H1 (cell line): ENCODE data around the gene CCDC120. TPM values are rescaled to one million over a fixed set of nuclear protein-coding genes. Genes with fewer than 3 reads are reported as not detected.

Experiments used
- CTCF ChIA-PET: fragments of 300-600 bp; sonication (Branson Sonifier 250); formaldehyde crosslinking; loops from one replicate; lab custom pipeline; 2021; ENCODE audit not compliant: partially characterized antibody; lab: Charles Lee
- POLR2A ChIA-PET: fragments of 300-600 bp; sonication (Branson Sonifier 250); formaldehyde crosslinking; loops from one replicate; lab custom pipeline; 2021; ENCODE audit warnings: inconsistent platforms; ENCODE audit not compliant: partially characterized antibody; lab: Charles Lee
- DNase-seq, 2 experiments: peaks; one replicate each; pipeline versions ENCODE4 v3.0.0 to v3.0.0-alpha.2; 2010 to 2022; ENCODE audit warnings: low spot score in 2 of 2, low read depth in 1 of 2, mixed read lengths in 1 of 2
- FAIRE-seq: peaks from 2 replicates; lab custom pipeline; 2011; peaks lifted over from hg19 to GRCh38; lab: Jason Lieb, UNC
- H2AFZ ChIP-seq: 2 replicates; pipeline ENCODE4 v1.8.1; 2012; ENCODE audit warnings: low read length, inconsistent platforms
- H2AK5ac ChIP-seq: 2 replicates; pipeline ENCODE4 v1.6.1; 2013; ENCODE audit warnings: low read depth, low read length
- H2BK120ac ChIP-seq: replicated peaks from 2 replicates; pipeline ENCODE3; 2013; ENCODE audit warnings: low read depth, low read length, inconsistent platforms
- H2BK12ac ChIP-seq: 2 replicates; pipeline ENCODE4 v1.6.1; 2013; ENCODE audit warnings: low read depth, low read length
- H2BK15ac ChIP-seq: 2 replicates; pipeline ENCODE4 v1.6.1; 2013; ENCODE audit warnings: low read length
- H2BK20ac ChIP-seq: 2 replicates; pipeline ENCODE4 v1.6.1; 2013; ENCODE audit warnings: low read length
- H2BK5ac ChIP-seq: 2 replicates; pipeline ENCODE4 v1.6.1; 2013; ENCODE audit warnings: low read depth, low read length
- H3K14ac ChIP-seq: 2 replicates; pipeline ENCODE4 v1.6.1; 2013; ENCODE audit warnings: inconsistent platforms; ENCODE audit not compliant: insufficient read length
- H3K18ac ChIP-seq: 2 replicates; pipeline ENCODE4 v1.6.1; 2013; ENCODE audit warnings: low read length; ENCODE audit errors: extremely low read depth
- H3K23ac ChIP-seq: 2 replicates; pipeline ENCODE4 v1.6.1; 2013; ENCODE audit warnings: inconsistent platforms; ENCODE audit not compliant: insufficient read length
- H3K23me2 ChIP-seq: 2 replicates; pipeline ENCODE4 v1.6.1; 2013; ENCODE audit warnings: low read depth, low read length
- H3K27ac ChIP-seq: 2 replicates; pipeline ENCODE4 v1.6.1; 2011; ENCODE audit warnings: low read depth, low read length, inconsistent platforms
- H3K27me3 ChIP-seq, 4 experiments: replicated peaks in 1 of 4; 1 replicate in 1 of 4; 2 replicates in 3 of 4; pipeline versions ENCODE4 v1.6.1 to v1.8.1; 2011 to 2013; ENCODE audit warnings: low read length in 3 of 4, mild to moderate bottlenecking in 3 of 4, inconsistent platforms in 2 of 4, mixed read lengths in 2 of 4, moderate library complexity in 1 of 4; ENCODE audit not compliant: control insufficient read depth in 3 of 4, insufficient read depth in 3 of 4; ENCODE audit errors: extremely low read depth in 1 of 4
- H3K36me3 ChIP-seq, 4 experiments: 2 replicates each; pipeline versions ENCODE4 v1.6.1 to v1.8.1; 2011 to 2013; ENCODE audit warnings: mild to moderate bottlenecking in 4 of 4, low read length in 3 of 4, moderate library complexity in 2 of 4, control low read depth in 1 of 4, inconsistent platforms in 1 of 4; ENCODE audit not compliant: insufficient read depth in 4 of 4, control insufficient read depth in 2 of 4
- H3K4ac ChIP-seq: replicated peaks from 2 replicates; pipeline ENCODE3; 2013; ENCODE audit warnings: low read length, low read depth, mixed read lengths, inconsistent platforms; ENCODE audit not compliant: insufficient read length
- H3K4me1 ChIP-seq, 4 experiments: replicated peaks in 1 of 4; 1 replicate in 1 of 4; 2 replicates in 3 of 4; pipeline versions ENCODE4 v1.6.1 to v1.8.1; 2011 to 2013; ENCODE audit warnings: low read length in 3 of 4, inconsistent platforms in 2 of 4, mixed read lengths in 1 of 4; ENCODE audit not compliant: insufficient read depth in 4 of 4, control insufficient read depth in 3 of 4
- H3K4me2 ChIP-seq, 2 experiments: 2 replicates each; pipeline versions ENCODE4 v1.6.1 to v1.8.1; 2011 to 2013; ENCODE audit warnings: low read depth in 2 of 2, low read length in 2 of 2, control low read depth in 1 of 2, inconsistent platforms in 1 of 2, mild to moderate bottlenecking in 1 of 2; ENCODE audit not compliant: insufficient read depth in 1 of 2
- H3K4me3 ChIP-seq, 4 experiments: fragments of 200-600, 300-600 bp in 1 of 4; sonication (generic), shearing (Covaris generic), sonication (Bioruptor Twin) in 1 of 4; 2 replicates each; pipeline versions ENCODE4 v1.5.1 to v1.8.1; 2011 to 2016; ENCODE audit warnings: low read length in 4 of 4, low read depth in 3 of 4, control low read depth in 2 of 4, inconsistent platforms in 2 of 4, mild to moderate bottlenecking in 2 of 4, mixed read lengths in 1 of 4, moderate library complexity in 1 of 4; ENCODE audit not compliant: insufficient read depth in 2 of 4; ENCODE audit errors: extremely low read depth in 1 of 4
- H3K56ac ChIP-seq: replicated peaks from 2 replicates; pipeline ENCODE3; 2013; ENCODE audit warnings: low read depth, mild to moderate bottlenecking, mixed read lengths, low read length, inconsistent platforms; ENCODE audit not compliant: insufficient read length
- H3K79me1 ChIP-seq: 2 replicates; pipeline ENCODE4 v1.6.1; 2013; ENCODE audit warnings: low read depth, low read length, control low read depth
- H3K79me2 ChIP-seq, 2 experiments: 2 replicates each; pipeline versions ENCODE4 v1.6.1 to v1.8.1; 2012 to 2013; ENCODE audit warnings: low read length in 2 of 2, mild to moderate bottlenecking in 2 of 2, inconsistent platforms in 1 of 2; ENCODE audit not compliant: insufficient read depth in 2 of 2, control insufficient read depth in 1 of 2
- H3K9ac ChIP-seq, 4 experiments: replicated peaks in 1 of 4; 1 replicate in 1 of 4; 2 replicates in 3 of 4; pipeline versions ENCODE4 v1.6.1 to v1.8.1; 2011 to 2013; ENCODE audit warnings: low read depth in 3 of 4, low read length in 3 of 4, control low read depth in 2 of 4, mild to moderate bottlenecking in 2 of 4, moderate library complexity in 2 of 4, inconsistent platforms in 1 of 4; ENCODE audit errors: extremely low read depth in 1 of 4
- H3K9me3 ChIP-seq, 2 experiments: 2 replicates each; pipeline versions ENCODE4 v1.6.1 to v1.8.1; 2012 to 2013; ENCODE audit warnings: mild to moderate bottlenecking in 2 of 2, moderate library complexity in 2 of 2, control low read depth in 1 of 2, inconsistent platforms in 1 of 2, low read depth in 1 of 2, low read length in 1 of 2, mixed read lengths in 1 of 2; ENCODE audit not compliant: insufficient read depth in 2 of 2
- H4K20me1 ChIP-seq, 2 experiments: replicated peaks in 1 of 2; 2 replicates each; pipeline versions ENCODE3 to v1.8.1; 2011 to 2013; ENCODE audit warnings: inconsistent platforms in 2 of 2, low read length in 2 of 2, mild to moderate bottlenecking in 1 of 2; ENCODE audit not compliant: insufficient read depth in 2 of 2, control insufficient read depth in 1 of 2
- H4K5ac ChIP-seq: 2 replicates; pipeline ENCODE4 v1.6.1; 2013; ENCODE audit warnings: low read length, low read depth, mixed read lengths, inconsistent platforms; ENCODE audit not compliant: insufficient read length
- H4K8ac ChIP-seq: 2 replicates; pipeline ENCODE4 v1.8.0; 2013; ENCODE audit warnings: mild to moderate bottlenecking, moderate library complexity, low read length, inconsistent platforms; ENCODE audit not compliant: insufficient read depth; ENCODE audit errors: extremely low read depth
- H4K91ac ChIP-seq: replicated peaks from 2 replicates; pipeline ENCODE3; 2013; ENCODE audit warnings: low read length, mixed read lengths, inconsistent platforms; ENCODE audit not compliant: insufficient read length
- CBX5 ChIP-seq: fragments of 300-800, 300-1000 bp; sonication (generic); IDR thresholded peaks from 2 replicates; pipeline ENCODE4 v1.7.1; 2016; ENCODE audit warnings: antibody characterized with exemption, low read length, low read depth
- CTBP2 ChIP-seq: IDR thresholded peaks from 2 replicates; pipeline ENCODE4 v1.7.0; 2011; ENCODE audit warnings: borderline replicate concordance, mild to moderate bottlenecking, moderate library complexity, mixed read lengths, low read length; ENCODE audit not compliant: insufficient read depth, insufficient read length
- JUND ChIP-seq: IDR thresholded peaks from 2 replicates; pipeline ENCODE4 v1.6.1; 2011; ENCODE audit warnings: mild to moderate bottlenecking, improper control_type of control experiment, low read length
- NRF1 ChIP-seq: IDR thresholded peaks from 2 replicates; pipeline ENCODE4 v1.6.1; 2011; ENCODE audit warnings: mild to moderate bottlenecking, low read depth, low read length, improper control_type of control experiment
- RAD21 ChIP-seq, 2 experiments: IDR thresholded peaks in 1 of 2; conservative IDR thresholded peaks in 1 of 2; 2 replicates each; pipeline ENCODE4 v1.6.1; 2011; ENCODE audit warnings: low read depth in 2 of 2, low read length in 2 of 2, improper control_type of control experiment in 1 of 2, inconsistent platforms in 1 of 2, mild to moderate bottlenecking in 1 of 2, moderate library complexity in 1 of 2
- TBP ChIP-seq: IDR thresholded peaks from 2 replicates; pipeline ENCODE4 v1.6.1; 2011; ENCODE audit warnings: low read depth, low read length, improper control_type of control experiment
- WGBS, 2 experiments: shearing (Covaris generic) in 1 of 2; methylation state at CpG; one replicate each; pipeline versions ENCODE4 v1.1.6 to v1.1.7; 2013 to 2015; ENCODE audit warnings: low lambda C conversion rate in 2 of 2, mixed read lengths in 2 of 2, inconsistent platforms in 1 of 2, low coverage in 1 of 2, missing lambda C conversion rate in 1 of 2; ENCODE audit not compliant: insufficient replicate concordance in 2 of 2, insufficient coverage in 1 of 2, insufficient read length in 1 of 2; ENCODE audit errors: extremely low coverage in 1 of 2, missing lambda C conversion rate in 1 of 2; 5-methylcytosine and 5-hydroxymethylcytosine counted together
- polyA plus RNA-seq, 7 experiments: library from polyadenylated mRNA; depleted of rRNA in 3 of 7; stranded (reverse) in 5 of 7; unstranded in 2 of 7; fragments of >200 nt in 5 of 7; fragments of 200-250 nt in 2 of 7; gene quantifications; 1 replicate in 5 of 7; 2 replicates in 1 of 7; 4 replicates in 1 of 7; pipeline versions ENCODE4 v1.2.1 to v1.2.3, GENCODE V29; 2011 to 2013; ENCODE audit warnings: missing spikeins in 2 of 7, mixed read lengths in 2 of 7
- total RNA-seq: library from RNA; stranded (reverse); fragmentation: NEBNext Ultra II Directional; extraction: Animal tissue kit (Norgen Biotek cat#: 25700); gene quantifications from 2 replicates; pipeline ENCODE4 v1.2.1, GENCODE V29; 2021

CCDC120 gene
- total and polyA plus RNA-seq, 2 of the 8 experiments (the other 6 are each of a cell fraction or from before 2014, with no cell fraction given), result 4.9 to 11.9 TPM

DNA sequence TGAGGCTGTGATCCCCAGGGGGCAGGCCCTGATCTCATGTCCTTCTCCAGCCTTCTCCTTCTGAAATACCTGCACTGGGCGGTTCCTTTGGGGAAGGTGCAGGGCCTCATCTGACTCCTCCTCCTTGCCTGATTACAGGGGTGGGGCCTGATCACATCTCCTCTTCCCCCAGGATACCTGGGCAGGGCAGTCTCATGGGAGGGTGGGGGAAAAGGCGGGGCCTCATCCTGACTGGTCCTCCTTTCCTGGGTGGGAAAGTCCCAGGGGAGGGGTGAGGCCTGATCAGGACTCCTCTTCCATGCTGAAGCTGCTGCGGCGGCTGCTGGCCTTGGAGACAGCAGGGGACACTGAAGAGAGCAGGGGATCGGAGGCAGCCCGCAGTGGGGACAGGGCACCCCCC is 28.9 kb upstream of the CCDC120 start:
- no peak overlapping the region for H3K14ac ChIP-seq
- H4K91ac ChIP-seq, result no peak overlapping the region
- no peak overlapping the region for H2AFZ ChIP-seq
- H3K18ac ChIP-seq, result no peak overlapping the region
- no peaks in the 10 kb centered on the region for H3K79me2 ChIP-seq
- H3K4me2 ChIP-seq, result no peak overlapping the region; a peak in 1 of 4 replicates
- H2BK120ac ChIP-seq, result no peak overlapping the region
- no peak overlapping the region for H2BK20ac ChIP-seq
- H2BK15ac ChIP-seq, result no peak overlapping the region
- H4K8ac ChIP-seq, result no peak overlapping the region
- H2BK5ac ChIP-seq, result no peak overlapping the region
- H2AK5ac ChIP-seq, result no peak overlapping the region
- no peak overlapping the region for H2BK12ac ChIP-seq
- TF ChIP-seq CBX5, result no peak
- no peak for TF ChIP-seq RAD21 (IDR thresholded peaks at IDR 0.05 in 1 of 2, conservative IDR thresholded peaks at IDR 0.05 in 1 of 2; ENCODE audit: low read depth in 2 of 2, low read length in 2 of 2)
- TF ChIP-seq NRF1, result no peak
- no peak for TF ChIP-seq TBP
- TF ChIP-seq CTBP2, result no peak
- no peak for TF ChIP-seq JUND
- TF ChIP-seq, all 59 proteins: peak for 0
- no peak overlapping the region for H3K4ac ChIP-seq
- no peak overlapping the region for H3K56ac ChIP-seq
- no peak overlapping the region for H3K23ac ChIP-seq
- peaks cover 0 to 6% (median 2%) of the 10 kb centered on the region in 4 experiments; a peak in 2 of 7 replicates for H3K4me1 ChIP-seq
- DNase-seq (no peak), FAIRE-seq (no peak)
- no peaks in the 10 kb centered on the region for H3K27me3 ChIP-seq
- H3K27ac ChIP-seq, result peak overlapping the region; percentile 25; the same call in 1 of the 2 replicates
- H3K4me3 ChIP-seq, result no peak overlapping the region
- no peaks in the 10 kb centered on the region for H3K9me3 ChIP-seq
- no peak overlapping the region for H3K9ac ChIP-seq
- H3K23me2 ChIP-seq, result no peaks in the 10 kb centered on the region
- peaks cover 10 to 54% (median 34%) of the 10 kb centered on the region in 4 experiments; a peak in 7 of 8 replicates for H3K36me3 ChIP-seq
- peaks cover 0 to 2% of the 10 kb centered on the region in 2 experiments for H4K20me1 ChIP-seq
- WGBS, 2 experiments, result 67% methylated on average over 1 of the region's 6 CpGs; no CpG with 5 or more reads in 1 of the 2 experiments
- ChIA-PET POLR2A (interaction anchor here (0.9 to 2.0 kb wide), 7 partner anchors 10 to 115 kb away, joined by 3 to 11 read pairs (median 5); no protein-coding TSS in a partner anchor), CTCF (no interaction called here)
- H4K5ac ChIP-seq, result no peak overlapping the region
- no peaks in the 10 kb centered on the region for H3K79me1 ChIP-seq
